ENCODE data around the gene GRHL1.
"Not testable (repeated sequence)": the region's sequence is repeated elsewhere in the genome, so short reads cannot be mapped to it uniquely, and the experiment has no call there.

GRHL1 gene

GRCh38 chr2:10012963-10013461 is 61.5 kb downstream of the GRHL1 start:
- Histone ChIP-seq H3K4me1 (ENCODE audit: control insufficient read depth, low read length) (no peaks in the 10 kb centered on the region), H3K27ac (ENCODE audit: low read depth, low read length) (no peak overlapping the region)

GRCh38 chr2:10013651-10014417 is 62.3 kb downstream of the GRHL1 start:
- H3K36me3 ChIP-seq (ENCODE audit: control insufficient read depth, low read length); H4K20me1 ChIP-seq (ENCODE audit: control insufficient read depth, insufficient read depth, low read depth, low read length): not testable (repeated sequence)
- peaks cover 31% of the 10 kb centered on the region; the same call in 1 of the 2 replicates for H3K9me3 ChIP-seq (ENCODE audit: control insufficient read depth, insufficient read depth, low read length)

More at GRCh38 chr2:10012963-10013461, 61.5 kb downstream of the GRHL1 start:
- no peaks in the 10 kb centered on the region for H3K79me2 ChIP-seq (ENCODE audit: control insufficient read depth, low read length)
- H4K20me1 ChIP-seq (ENCODE audit: control insufficient read depth, insufficient read depth, low read depth, low read length) = no peaks in the 10 kb centered on the region
- no peak overlapping the region for H3K4me3 ChIP-seq (ENCODE audit: low read length)
- no peaks in the 10 kb centered on the region for H3K9me2 ChIP-seq (replicated peaks; ENCODE audit: control insufficient read depth, low read length)
- no peaks in the 10 kb centered on the region for H3K36me3 ChIP-seq (ENCODE audit: control insufficient read depth, low read length)
- H3F3A ChIP-seq (ENCODE audit: control insufficient read depth, insufficient read depth) = no peaks in the 10 kb centered on the region
- peaks cover 31% of the 10 kb centered on the region; the same call in 1 of the 2 replicates for H3K9me3 ChIP-seq (ENCODE audit: control insufficient read depth, insufficient read depth, low read length)
- TF ChIP-seq CTCF (IDR thresholded peaks at IDR 0.05; ENCODE audit: low read depth, low read length, poor library complexity, severe bottlenecking) (no peak), EZH2phosphoT487 (IDR thresholded peaks at IDR 0.05; ENCODE audit: borderline replicate concordance, low read length) (no peak)
- H3K27me3 ChIP-seq (ENCODE audit: control insufficient read depth, low read length) = no peaks in the 10 kb centered on the region
- H3K4me2 ChIP-seq (ENCODE audit: low read length) = no peak overlapping the region

GRCh38 chr2:10014418-10015190 is 63.1 kb downstream of the GRHL1 start:
- Histone ChIP-seq H3K4me1 (ENCODE audit: control insufficient read depth, low read length) (no peaks in the 10 kb centered on the region), H3K4me2 (ENCODE audit: low read length) (no peak overlapping the region), H3K4me3 (ENCODE audit: low read length) (no peak overlapping the region), H3K79me2 (ENCODE audit: control insufficient read depth, low read length) (no peaks in the 10 kb centered on the region), H3F3A (ENCODE audit: control insufficient read depth, insufficient read depth) (no peaks in the 10 kb centered on the region), H3K27ac (ENCODE audit: low read depth, low read length) (no peak overlapping the region), H3K36me3 (ENCODE audit: control insufficient read depth, low read length) (no peaks in the 10 kb centered on the region), H4K20me1 (ENCODE audit: control insufficient read depth, insufficient read depth, low read depth, low read length) (no peaks in the 10 kb centered on the region), H3K9me2 (replicated peaks; ENCODE audit: control insufficient read depth, low read length) (no peaks in the 10 kb centered on the region), H3K9me3 (ENCODE audit: control insufficient read depth, insufficient read depth, low read length) (peaks cover 31% of the 10 kb centered on the region; the same call in 1 of the 2 replicates), H3K27me3 (ENCODE audit: control insufficient read depth, low read length) (no peaks in the 10 kb centered on the region)
- no peak for TF ChIP-seq EZH2phosphoT487 (IDR thresholded peaks at IDR 0.05; ENCODE audit: borderline replicate concordance, low read length)
- TF ChIP-seq CTCF (IDR thresholded peaks at IDR 0.05; ENCODE audit: low read depth, low read length, poor library complexity, severe bottlenecking) = no peak

More at GRCh38 chr2:10013651-10014417, 62.3 kb downstream of the GRHL1 start:
- H3F3A ChIP-seq (ENCODE audit: control insufficient read depth, insufficient read depth); H3K27ac ChIP-seq (ENCODE audit: low read depth, low read length); H3K4me3 ChIP-seq (ENCODE audit: low read length); H3K79me2 ChIP-seq (ENCODE audit: control insufficient read depth, low read length); H3K4me1 ChIP-seq (ENCODE audit: control insufficient read depth, low read length); H3K9me2 ChIP-seq (replicated peaks; ENCODE audit: control insufficient read depth, low read length); H3K4me2 ChIP-seq (ENCODE audit: low read length); H3K27me3 ChIP-seq (ENCODE audit: control insufficient read depth, low read length): not testable (repeated sequence)

GRCh38 chr2:10015376-10015989 is 64.0 kb downstream of the GRHL1 start:
- not testable (repeated sequence) for H3F3A ChIP-seq (ENCODE audit: control insufficient read depth, insufficient read depth); H3K9me2 ChIP-seq (replicated peaks; ENCODE audit: control insufficient read depth, low read length); H3K4me1 ChIP-seq (ENCODE audit: control insufficient read depth, low read length); H3K27ac ChIP-seq (ENCODE audit: low read depth, low read length); H3K4me2 ChIP-seq (ENCODE audit: low read length); H3K79me2 ChIP-seq (ENCODE audit: control insufficient read depth, low read length); H3K4me3 ChIP-seq (ENCODE audit: low read length); H3K27me3 ChIP-seq (ENCODE audit: control insufficient read depth, low read length); H4K20me1 ChIP-seq (ENCODE audit: control insufficient read depth, insufficient read depth, low read depth, low read length); H3K36me3 ChIP-seq (ENCODE audit: control insufficient read depth, low read length)
- peaks cover 31% of the 10 kb centered on the region; the same call in 1 of the 2 replicates for H3K9me3 ChIP-seq (ENCODE audit: control insufficient read depth, insufficient read depth, low read length)
